Choroid plexus epithelial cell (primary cell): ENCODE results near the gene TMEM139.

Source experiments
- DNase-seq: peaks from one replicate; pipeline ENCODE4 v3.0.0-alpha.2; 2010; ENCODE audit warnings: low read depth
- H3K4me3 ChIP-seq: 2 replicates; pipeline ENCODE4 v1.5.1; 2011; ENCODE audit warnings: low read depth, mild to moderate bottlenecking, control low read depth, low read length, moderate library complexity
- CTCF ChIP-seq: conservative IDR thresholded peaks from 2 replicates; pipeline ENCODE4 v1.5.1; 2011; ENCODE audit warnings: low read depth, mild to moderate bottlenecking, control low read depth, inconsistent platforms, low read length, moderate library complexity

The TMEM139 gene

DNA sequence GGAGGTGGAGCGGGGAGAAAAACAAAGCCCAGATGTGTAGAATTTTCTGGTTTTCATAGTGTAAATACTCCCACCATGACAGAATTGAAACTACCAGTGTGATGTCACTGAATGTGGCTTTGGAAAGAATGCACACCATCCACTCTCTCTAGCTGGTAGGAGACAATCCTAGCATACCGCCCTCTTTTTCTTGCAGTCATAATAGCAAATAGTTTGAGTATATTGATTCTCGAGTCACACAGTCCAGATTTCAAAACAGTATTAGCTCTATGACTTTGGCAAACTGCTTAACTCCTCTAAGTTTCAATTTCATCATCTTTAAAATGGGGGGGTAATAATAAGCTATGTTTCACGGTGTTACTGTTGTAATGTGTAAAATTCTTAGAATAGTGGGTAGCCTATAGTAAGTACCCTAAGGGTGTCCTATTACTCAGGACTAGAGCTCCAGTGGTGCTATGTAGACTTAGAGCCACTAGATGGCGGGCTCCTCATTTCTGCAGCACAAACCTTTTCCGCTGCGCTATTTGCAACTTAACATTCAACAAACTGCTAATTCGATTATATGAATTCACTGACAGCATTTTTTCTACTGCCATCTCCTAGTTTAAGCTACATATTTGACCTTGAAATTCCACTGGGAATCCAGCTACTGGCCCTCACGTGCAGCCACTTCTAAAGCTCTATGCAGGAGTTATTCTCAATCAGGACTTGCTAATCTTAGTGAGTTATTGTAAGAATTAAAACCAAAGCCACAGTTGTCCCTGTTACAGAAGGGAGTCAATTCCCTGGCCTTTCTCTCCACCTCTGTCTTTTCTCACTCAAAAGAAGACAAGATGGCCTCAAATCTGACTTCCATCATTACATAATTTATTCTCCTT, 44.2 kb upstream of the TMEM139 start:
- TF ChIP-seq CTCF = peak; percentile 95
- H3K4me3 ChIP-seq = peak overlapping the region; percentile 20
- DNase-seq = peak; percentile 95

DNA sequence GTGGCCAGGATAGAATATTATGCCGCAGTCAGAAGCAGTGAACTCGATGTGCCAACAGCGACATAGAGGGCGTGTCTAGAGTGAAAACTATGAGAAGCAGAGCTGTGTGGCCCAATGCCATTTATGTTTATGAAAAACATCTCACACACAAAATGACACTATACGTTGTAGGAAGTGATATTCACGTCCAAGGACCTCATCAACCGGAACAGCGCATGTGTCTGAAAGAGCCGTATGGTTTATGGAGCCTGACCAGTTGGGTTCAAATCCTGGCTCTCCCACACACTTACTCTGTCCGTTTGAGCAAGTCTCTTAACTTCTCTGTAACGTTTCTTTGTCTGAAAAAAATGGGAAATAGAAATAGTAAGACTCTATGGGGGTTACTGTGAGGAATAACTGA, 42.5 kb upstream of the TMEM139 start:
- no peak for TF ChIP-seq CTCF
- DNase-seq = no peak
- H3K4me3 ChIP-seq = no peak overlapping the region

DNA sequence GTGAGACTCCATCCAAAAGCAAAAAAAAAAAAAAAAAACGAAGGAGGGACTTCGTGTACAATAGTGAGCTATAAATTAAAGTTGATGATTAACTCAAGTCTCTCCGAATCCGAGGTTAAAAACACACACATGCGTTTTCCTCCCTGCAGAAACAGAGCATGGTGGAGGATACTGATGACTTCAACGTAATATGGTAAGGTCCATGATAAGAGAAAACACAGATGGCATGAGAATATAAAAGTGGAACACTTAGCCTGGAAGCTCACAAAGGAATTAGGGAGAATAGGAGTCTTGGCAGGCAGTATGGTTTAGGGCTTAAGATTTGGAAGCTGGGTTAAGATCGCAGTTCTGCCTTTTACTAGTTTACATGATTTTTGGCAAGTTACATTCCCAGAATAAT, 41.6 kb upstream of the TMEM139 start:
- TF ChIP-seq CTCF = no peak
- no peak overlapping the region for H3K4me3 ChIP-seq
- no peak for DNase-seq

GRCh38 chr7:143243614-143244013, 41.1 kb upstream of the TMEM139 start:
- no peak for DNase-seq
- no peak overlapping the region for H3K4me3 ChIP-seq
- TF ChIP-seq CTCF = no peak

DNA sequence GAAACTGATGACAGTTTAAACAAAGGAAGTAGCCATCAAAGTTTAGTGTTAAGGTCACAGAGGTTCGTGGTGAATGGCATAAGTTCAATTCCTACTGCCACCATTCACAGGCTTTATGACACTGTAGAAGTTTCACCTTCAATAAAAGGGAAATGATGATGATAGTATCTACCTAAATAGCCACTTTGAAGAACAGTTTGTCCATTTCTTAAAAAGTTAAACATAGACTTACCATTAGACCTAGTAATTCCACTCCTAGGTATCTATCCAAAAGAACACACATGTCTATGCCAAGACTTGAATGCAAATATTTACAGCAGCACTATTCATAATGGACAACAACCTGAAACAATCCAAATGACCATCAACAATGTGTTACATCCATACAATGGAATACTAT, 40.4 kb upstream of the TMEM139 start:
- no peak for TF ChIP-seq CTCF
- no peak for DNase-seq

GRCh38 chr7:143245123-143245522, 39.6 kb upstream of the TMEM139 start:
- no peak overlapping the region for H3K4me3 ChIP-seq
- no peak for TF ChIP-seq CTCF
- peak; percentile 57 for DNase-seq

More for the DNA sequence above, 40.4 kb upstream of the TMEM139 start:
- H3K4me3 ChIP-seq = no peak overlapping the region

DNA sequence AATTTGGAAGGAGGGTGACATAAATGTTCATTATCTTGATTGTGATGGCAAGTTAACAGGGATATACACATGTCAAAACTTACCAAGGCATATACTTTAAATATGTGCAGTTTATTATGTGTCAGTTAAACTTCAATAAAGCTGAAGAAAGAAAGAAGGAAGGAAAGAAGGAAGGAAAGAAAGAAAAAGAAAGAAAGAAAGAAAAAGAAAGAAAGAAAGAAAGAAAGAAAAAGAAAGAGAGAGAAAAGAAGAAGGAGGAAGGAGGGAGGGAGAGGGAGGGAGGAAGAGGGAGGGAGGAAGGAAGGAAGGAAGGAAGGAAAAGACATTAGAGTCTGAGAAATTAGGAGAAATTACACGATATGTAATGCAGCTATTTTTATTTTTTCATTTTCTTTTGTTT, 37.4 kb upstream of the TMEM139 start:
- no peak overlapping the region for H3K4me3 ChIP-seq
- no peak for TF ChIP-seq CTCF
- DNase-seq = no peak
